Ovary (tissue), 9 donors: ENCODE measurements around the gene SOD2. TPM values are rescaled to one million over a fixed set of nuclear protein-coding genes. Genes with fewer than 3 reads are reported as not detected.

Experiments
- DNase-seq, 5 donors: peaks; one replicate each; pipeline ENCODE4 v3.0.0-alpha.2; 2019 to 2020
- H3K27ac ChIP-seq, 2 donors: fragments of 200-600 bp; one replicate each; pipeline versions ENCODE4 v1.5.1 to v1.8.0; 2019 to 2022
- H3K27me3 ChIP-seq: fragments of 200-600 bp; one replicate; pipeline ENCODE4 v1.8.0; 2022
- H3K36me3 ChIP-seq: fragments of 200-600 bp; sonication (generic); one replicate; pipeline ENCODE4 v1.5.1; 2019
- H3K4me1 ChIP-seq: one replicate; pipeline ENCODE4 v1.8.1; 2013; ENCODE audit warnings: mild to moderate bottlenecking, moderate library complexity; ENCODE audit not compliant: insufficient read depth
- H3K4me3 ChIP-seq: fragments of 200-600 bp; sonication (generic); one replicate; pipeline ENCODE4 v1.5.1; 2017
- H3K9me3 ChIP-seq, 2 donors: fragments of 200-600 bp in 1 of 2; sonication (generic) in 1 of 2; one replicate each; pipeline versions ENCODE4 v1.5.1 to v1.8.1; 2013 to 2019; ENCODE audit warnings: mild to moderate bottlenecking in 1 of 2, moderate library complexity in 1 of 2
- CTCF ChIP-seq, 3 donors: fragments of 450-650 bp in 2 of 3; fragments of 200-600 bp in 1 of 3; IDR thresholded peaks; one replicate each; pipeline versions ENCODE4 v1.5.1 to v1.8.0; 2016 to 2022; ENCODE audit warnings: antibody characterized with exemption in 3 of 3, mild to moderate bottlenecking in 1 of 3
- EP300 ChIP-seq: sonication (generic); formaldehyde crosslinking; IDR thresholded peaks from one replicate; pipeline ENCODE4 v1.6.1; 2017; ENCODE audit warnings: antibody characterized with exemption
- POLR2A ChIP-seq: fragments of 450-650 bp; IDR thresholded peaks from one replicate; pipeline ENCODE4 v1.6.1; 2017; ENCODE audit warnings: antibody characterized with exemption, mild to moderate bottlenecking, moderate library complexity
- WGBS, 3 donors: extraction: QIAGEN DNeasy Blood & Tissue Kit in 1 of 3; methylation state at CpG; one replicate each; pipeline versions ENCODE4 v1.1.5 to v1.1.7; 2013 to 2017; 5-methylcytosine and 5-hydroxymethylcytosine counted together
- intact Hi-C, 4 donors: fragments of 100-400 bp; cut with DNase I; formaldehyde crosslinking; loops; one replicate each; pipeline versions ENCODE4 v1.11.0 to v1.15.1; 2022 to 2023
- polyA plus RNA-seq, 2 donors: library from polyadenylated mRNA; stranded (reverse); fragments of 200-250 nt in 1 of 2; fragments of 350-450 nt in 1 of 2; fragmentation: Illumina TruSeq in 1 of 2; extraction: RNeasy Lipid Tissue Mini Kit (QIAGEN cat#74804) in 1 of 2; gene quantifications; one replicate each; pipeline ENCODE4 v1.2.3, GENCODE V29; 2013 to 2014
- total RNA-seq, 7 donors: library from RNA; depleted of rRNA in 2 of 7; stranded (reverse); fragments of >200 nt in 2 of 7; fragmentation: NEBNext Ultra II Directional in 3 of 7; extraction: Animal tissue kit (Norgen Biotek cat#: 25700) in 3 of 7; gene quantifications; one replicate each; pipeline versions ENCODE4 v1.1.0 to v1.2.4, GENCODE V29; 2016 to 2023
- donor health status: DM: no; HTN: no; CAD: no; lungs with moderate emphysema.
- donor health status: DM: no; HTN: no; CAD: no.
- donor health status: Bipolar disorder and iron deficiency.
- donor health status: DM: yes; HTN: yes; CAD: no.
- donor health status: DM: no; HTN: no; CAD: no.
- donor health status: DM: yes; HTN: yes; CAD: no.

The SOD2 gene
- total and polyA plus RNA-seq, 9 donors: 130 to 580 (median 190) TPM

GRCh38 chr6:159682295-159682694, 10.7 kb downstream of the SOD2 start:
- H3K4me3 ChIP-seq: no peak overlapping the region
- WGBS, 3 donors: 41 to 56% (median 44%) methylated on average over 3 of the region's 3 CpGs
- intact Hi-C loops: no loop called here
- H3K36me3 ChIP-seq: no peaks in the 10 kb centered on the region
- no peaks in the 10 kb centered on the region for H3K27me3 ChIP-seq
- no peak overlapping the region for H3K27ac ChIP-seq
- H3K4me1 ChIP-seq: no peaks in the 10 kb centered on the region
- DNase-seq: no peak
- TF ChIP-seq EP300 (no peak), POLR2A (no peak)
- no peaks in the 10 kb centered on the region for H3K9me3 ChIP-seq

- no peak for DNase-seq
- no peak for TF ChIP-seq EP300
- TF ChIP-seq CTCF (IDR thresholded peaks at IDR 0.05): no peak
- TF ChIP-seq POLR2A: no peak
- intact Hi-C loops: no loop called here
- no peaks in the 10 kb centered on the region for H3K9me3 ChIP-seq
- H3K27ac ChIP-seq: no peak overlapping the region
- no peaks in the 10 kb centered on the region for H3K36me3 ChIP-seq
- H3K4me1 ChIP-seq: no peaks in the 10 kb centered on the region
- no peak overlapping the region for H3K4me3 ChIP-seq
- 74 to 78% (median 74%) methylated on average over 10 of the region's 10 CpGs for WGBS, 3 donors
- no peaks in the 10 kb centered on the region for H3K27me3 ChIP-seq
Measured at GRCh38 chr6:159681191-159681880, 11.7 kb downstream of the SOD2 start.

DNA sequence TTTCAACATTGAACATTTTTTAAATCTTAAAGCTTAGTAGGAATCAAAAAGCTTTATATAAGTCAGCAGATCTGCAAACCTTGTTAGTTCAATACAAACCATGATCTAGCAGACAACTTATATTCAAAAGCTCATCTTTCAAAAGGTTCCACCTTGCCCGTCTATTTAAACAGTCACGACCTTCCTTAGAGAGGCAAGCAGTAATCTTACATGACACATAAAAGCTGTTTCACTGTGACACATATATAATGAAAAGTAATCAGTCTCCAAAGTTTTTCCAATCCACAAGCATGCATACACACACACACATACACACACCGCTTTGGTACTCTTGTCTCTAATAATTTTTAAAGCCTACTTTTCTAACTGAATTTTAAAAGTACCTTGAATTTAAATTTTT, 12.9 kb downstream of the SOD2 start:
- Histone ChIP-seq H3K4me3 (no peak overlapping the region), H3K9me3 (no peaks in the 10 kb centered on the region), H3K4me1 (no peaks in the 10 kb centered on the region), H3K27ac (no peak overlapping the region), H3K27me3 (no peaks in the 10 kb centered on the region), H3K36me3 (no peaks in the 10 kb centered on the region)
- intact Hi-C loops: no loop called here
- TF ChIP-seq CTCF (IDR thresholded peaks at IDR 0.05) (no peak), EP300 (no peak), POLR2A (no peak)
- DNase-seq: no peak
- 81 to 86% (median 84%) methylated on average over 3 of the region's 3 CpGs for WGBS, 3 donors

- H3K36me3 ChIP-seq: no peaks in the 10 kb centered on the region
- no peaks in the 10 kb centered on the region for H3K4me1 ChIP-seq
- intact Hi-C loops: no loop called here
- no peaks in the 10 kb centered on the region for H3K27me3 ChIP-seq
- no peak overlapping the region for H3K27ac ChIP-seq
- H3K4me3 ChIP-seq: no peak overlapping the region
- no peaks in the 10 kb centered on the region for H3K9me3 ChIP-seq
- DNase-seq: no peak
- no peak for TF ChIP-seq CTCF (IDR thresholded peaks at IDR 0.05)
- TF ChIP-seq POLR2A: no peak
- no peak for TF ChIP-seq EP300
- WGBS, 3 donors: 49 to 58% (median 49%) methylated on average over 5 of the region's 5 CpGs
Measured at GRCh38 chr6:159679091-159680077, 13.7 kb downstream of the SOD2 start.
